Tibial nerve (tissue), 4 donors: ENCODE data around the gene CASP4. TPM values are rescaled to one million over a fixed set of nuclear protein-coding genes. Genes with fewer than 3 reads are reported as not detected.

Experiments
- DNase-seq, 2 donors: peaks; one replicate each; pipeline ENCODE4 v3.0.0-alpha.2; 2019; ENCODE audit warnings: low spot score in 2 of 2
- H3K27ac ChIP-seq, 4 donors: fragments of 200-600 bp; sonication (generic) in 3 of 4; one replicate each; pipeline ENCODE4 v1.5.1; 2017 to 2019; ENCODE audit warnings: mild to moderate bottlenecking in 1 of 4
- H3K27me3 ChIP-seq, 2 donors: fragments of 200-600 bp; sonication (generic) in 1 of 2; one replicate each; pipeline versions ENCODE4 v1.5.1 to v1.6.0; 2017 to 2019
- H3K36me3 ChIP-seq, 3 donors: fragments of 200-600 bp; sonication (generic); one replicate each; pipeline ENCODE4 v1.5.1; 2018 to 2019
- H3K4me1 ChIP-seq, 4 donors: fragments of 200-600 bp; sonication (generic) in 3 of 4; one replicate each; pipeline ENCODE4 v1.5.1; 2017 to 2019
- H3K4me3 ChIP-seq, 4 donors: fragments of 200-600 bp; sonication (generic) in 3 of 4; one replicate each; pipeline ENCODE4 v1.5.1; 2017 to 2019; ENCODE audit warnings: mild to moderate bottlenecking in 1 of 4, moderate library complexity in 1 of 4
- H3K9me3 ChIP-seq, 4 donors: fragments of 200-600 bp; sonication (generic) in 3 of 4; one replicate each; pipeline ENCODE4 v1.5.1; 2017 to 2019
- EP300 ChIP-seq, 2 donors: sonication (generic); formaldehyde crosslinking; IDR thresholded peaks; one replicate each; pipeline ENCODE4 v1.6.1; 2017; ENCODE audit warnings: antibody characterized with exemption in 2 of 2, mild to moderate bottlenecking in 1 of 2
- POLR2A ChIP-seq, 2 donors: fragments of 450-650 bp; IDR thresholded peaks; one replicate each; pipeline ENCODE4 v1.6.1; 2017; ENCODE audit warnings: antibody characterized with exemption in 2 of 2, mild to moderate bottlenecking in 2 of 2, moderate library complexity in 2 of 2
- WGBS, 2 donors: methylation state at CpG; one replicate each; pipeline ENCODE4 v1.1.5; 2018; 5-methylcytosine and 5-hydroxymethylcytosine counted together
- total RNA-seq, 4 donors: library from RNA; depleted of rRNA; stranded (reverse); fragments of >200 nt; gene quantifications; one replicate each; pipeline ENCODE4 v1.1.0, GENCODE V29; 2016
- TF ChIP-seq, protein P1 (sequence below), 5 experiments: fragments of 200-600 bp in 3 of 5; fragments of 450-650 bp in 2 of 5; sonication (generic) in 3 of 5; IDR thresholded peaks; one replicate each; pipeline ENCODE4 v1.5.1; 2016 to 2019; ENCODE audit warnings: antibody characterized with exemption in 5 of 5, mild to moderate bottlenecking in 3 of 5, moderate library complexity in 2 of 5

CASP4 gene
- total RNA-seq, 4 donors from 2014 or later, result 60.7 to 105 (median 85.4) TPM

DNA sequence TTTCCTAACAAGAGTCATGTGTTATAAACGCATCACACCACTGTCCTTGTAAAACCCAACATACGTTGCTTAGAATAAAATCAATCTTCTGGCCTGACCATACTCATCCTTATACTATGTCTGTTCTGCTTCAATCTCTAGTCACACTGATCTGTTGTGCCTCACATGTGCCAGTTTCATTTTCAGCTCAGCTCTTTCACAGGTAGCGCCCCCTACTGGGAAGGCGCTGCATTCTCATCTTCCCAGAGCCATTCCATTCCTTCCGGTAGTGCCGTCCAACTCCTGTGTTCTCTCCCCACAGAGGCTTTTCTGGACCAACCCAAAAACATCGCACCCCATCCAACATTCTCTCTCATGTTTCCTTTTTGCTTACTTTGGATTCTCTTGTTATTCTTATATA is 32.4 kb upstream of the CASP4 start:
- no peak for DNase-seq
- H3K4me1 ChIP-seq, result peaks cover 0 to 5% (median 0%) of the 10 kb centered on the region in 4 donors

DNA sequence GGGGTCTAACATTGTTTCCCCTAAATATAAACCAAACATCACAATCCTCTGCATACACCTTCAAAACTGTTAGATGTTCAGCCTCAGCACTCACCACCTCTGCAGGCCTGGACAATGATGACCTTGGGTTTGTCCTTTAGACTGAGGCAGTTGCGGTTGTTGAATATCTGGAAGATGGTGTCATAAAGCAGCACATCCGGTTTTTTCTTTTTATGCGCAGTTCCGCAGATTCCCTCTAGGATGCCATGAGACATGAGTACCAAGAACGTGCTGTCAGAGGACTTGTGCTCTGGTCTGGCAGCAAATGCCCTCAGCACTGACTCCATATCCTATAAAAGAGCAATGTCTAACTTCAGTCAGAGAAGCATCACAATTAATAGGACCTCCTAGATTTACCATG is 31.8 kb upstream of the CASP4 start:
- TF ChIP-seq, protein P1, sequence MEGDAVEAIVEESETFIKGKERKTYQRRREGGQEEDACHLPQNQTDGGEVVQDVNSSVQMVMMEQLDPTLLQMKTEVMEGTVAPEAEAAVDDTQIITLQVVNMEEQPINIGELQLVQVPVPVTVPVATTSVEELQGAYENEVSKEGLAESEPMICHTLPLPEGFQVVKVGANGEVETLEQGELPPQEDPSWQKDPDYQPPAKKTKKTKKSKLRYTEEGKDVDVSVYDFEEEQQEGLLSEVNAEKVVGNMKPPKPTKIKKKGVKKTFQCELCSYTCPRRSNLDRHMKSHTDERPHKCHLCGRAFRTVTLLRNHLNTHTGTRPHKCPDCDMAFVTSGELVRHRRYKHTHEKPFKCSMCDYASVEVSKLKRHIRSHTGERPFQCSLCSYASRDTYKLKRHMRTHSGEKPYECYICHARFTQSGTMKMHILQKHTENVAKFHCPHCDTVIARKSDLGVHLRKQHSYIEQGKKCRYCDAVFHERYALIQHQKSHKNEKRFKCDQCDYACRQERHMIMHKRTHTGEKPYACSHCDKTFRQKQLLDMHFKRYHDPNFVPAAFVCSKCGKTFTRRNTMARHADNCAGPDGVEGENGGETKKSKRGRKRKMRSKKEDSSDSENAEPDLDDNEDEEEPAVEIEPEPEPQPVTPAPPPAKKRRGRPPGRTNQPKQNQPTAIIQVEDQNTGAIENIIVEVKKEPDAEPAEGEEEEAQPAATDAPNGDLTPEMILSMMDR (IDR thresholded peaks at IDR 0.05), result no peak
- TF ChIP-seq EP300 (IDR thresholded peaks at IDR 0.05) (no peak), POLR2A (IDR thresholded peaks at IDR 0.05) (no peak)
- Histone ChIP-seq H3K4me1 (peaks cover 0 to 5% (median 0%) of the 10 kb centered on the region in 4 donors), H3K36me3 (no peaks in the 10 kb centered on the region), H3K4me3 (no peak overlapping the region), H3K27ac (no peak overlapping the region), H3K27me3 (no peaks in the 10 kb centered on the region), H3K9me3 (no peaks in the 10 kb centered on the region)
- 86 to 91% methylated on average over 5 of the region's 5 CpGs for WGBS, 2 donors
- DNase-seq, result no peak

More for the DNA sequence above, 32.4 kb upstream of the CASP4 start:
- TF ChIP-seq POLR2A (IDR thresholded peaks at IDR 0.05), result no peak
- TF ChIP-seq EP300 (IDR thresholded peaks at IDR 0.05), result no peak
- TF ChIP-seq, protein P1 (IDR thresholded peaks at IDR 0.05), result peak; percentile 21 to 57 (median 24)
- no peak overlapping the region for H3K4me3 ChIP-seq
- no peaks in the 10 kb centered on the region for H3K36me3 ChIP-seq
- H3K27ac ChIP-seq, result no peak overlapping the region
- H3K27me3 ChIP-seq, result no peaks in the 10 kb centered on the region
- H3K9me3 ChIP-seq, result no peaks in the 10 kb centered on the region
- WGBS, 2 donors, result 72 to 79% methylated on average over 7 of the region's 7 CpGs

DNA sequence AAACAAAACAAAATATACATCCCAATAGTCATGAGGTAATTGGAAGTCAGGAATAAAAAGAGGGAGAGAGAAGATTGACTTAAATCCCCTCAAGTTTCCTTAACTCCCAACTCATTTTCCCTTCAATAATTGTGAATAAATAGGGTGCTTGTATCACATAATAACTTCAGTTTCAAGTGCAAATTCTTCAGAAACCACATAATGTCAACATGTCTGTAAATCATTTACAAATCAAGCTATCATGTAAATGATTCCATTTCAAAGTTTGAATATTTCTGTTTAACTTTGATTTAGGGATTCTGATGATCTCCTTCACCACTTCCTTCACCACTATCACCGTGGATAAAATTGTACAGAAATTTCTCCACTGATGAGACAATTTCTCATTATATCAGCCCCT is 31.3 kb upstream of the CASP4 start:
- Histone ChIP-seq H3K4me1 (peaks cover 0 to under 1% (median 0%) of the 10 kb centered on the region in 4 donors), H3K9me3 (no peaks in the 10 kb centered on the region), H3K27me3 (no peaks in the 10 kb centered on the region), H3K4me3 (no peak overlapping the region), H3K36me3 (no peaks in the 10 kb centered on the region), H3K27ac (no peak overlapping the region)
- TF ChIP-seq EP300 (IDR thresholded peaks at IDR 0.05) (no peak), POLR2A (IDR thresholded peaks at IDR 0.05) (no peak)
- TF ChIP-seq, protein P1 (IDR thresholded peaks at IDR 0.05), result no peak
- 44 to 51% methylated on average over 1 of the region's 1 CpG for WGBS, 2 donors
- DNase-seq, result no peak

DNA sequence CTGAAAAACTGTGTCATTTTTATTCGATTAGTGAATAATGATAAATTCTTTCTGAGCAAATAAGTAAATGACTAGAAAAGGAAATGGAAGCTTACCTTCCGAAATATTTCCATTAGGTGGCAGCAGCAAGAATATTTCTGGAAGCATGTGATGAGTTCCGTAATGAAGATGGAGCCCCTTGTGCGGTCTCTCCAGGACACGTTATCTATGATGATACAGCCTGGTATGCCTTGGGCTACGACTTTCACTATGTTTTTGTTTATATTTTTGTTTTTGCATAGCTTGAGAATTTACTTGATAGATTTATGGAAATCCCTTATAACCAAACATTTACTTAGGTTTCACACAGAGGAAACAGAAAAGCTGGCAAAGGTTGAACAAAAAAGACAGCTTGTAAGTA is 28.9 kb upstream of the CASP4 start:
- no peaks in the 10 kb centered on the region for H3K9me3 ChIP-seq
- H3K27me3 ChIP-seq, result no peaks in the 10 kb centered on the region
- no peak overlapping the region for H3K4me3 ChIP-seq
- no peaks in the 10 kb centered on the region for H3K36me3 ChIP-seq
- WGBS, 2 donors, result 80 to 84% methylated on average over 6 of the region's 6 CpGs
- no peak overlapping the region for H3K27ac ChIP-seq
- no peak for DNase-seq
- H3K4me1 ChIP-seq, result no peaks in the 10 kb centered on the region
- TF ChIP-seq EP300 (IDR thresholded peaks at IDR 0.05) (no peak), POLR2A (IDR thresholded peaks at IDR 0.05) (no peak)
- TF ChIP-seq, protein P1 (IDR thresholded peaks at IDR 0.05), result peak in 1 of 5 experiments; percentile 5

DNA sequence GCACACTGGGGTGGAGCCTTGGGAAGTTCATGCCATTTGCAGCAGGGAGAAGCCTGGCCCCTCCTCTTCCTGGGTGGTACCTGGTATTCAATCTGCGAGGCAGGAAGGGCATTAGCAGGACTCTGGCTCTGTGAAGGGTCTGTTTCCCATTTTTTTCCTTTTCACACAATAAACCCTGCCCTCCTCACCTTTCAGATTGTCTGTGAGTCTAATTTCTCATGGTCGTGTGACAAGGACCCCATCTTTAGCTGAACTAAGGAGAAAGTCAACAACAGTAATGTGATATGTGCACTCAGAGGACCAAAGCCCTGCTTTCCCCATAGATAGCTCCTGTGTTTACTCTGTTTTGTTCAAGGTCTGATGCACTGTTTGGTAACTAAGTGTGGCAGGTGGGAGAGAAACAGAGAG is 26.6 kb upstream of the CASP4 start:
- Histone ChIP-seq H3K27me3 (no peaks in the 10 kb centered on the region), H3K27ac (no peak overlapping the region), H3K4me3 (no peak overlapping the region), H3K4me1 (no peaks in the 10 kb centered on the region), H3K36me3 (no peaks in the 10 kb centered on the region), H3K9me3 (no peaks in the 10 kb centered on the region)
- WGBS, 2 donors, result 64 to 67% methylated on average over 2 of the region's 2 CpGs
- TF ChIP-seq POLR2A (IDR thresholded peaks at IDR 0.05) (no peak), EP300 (IDR thresholded peaks at IDR 0.05) (no peak)
- TF ChIP-seq, protein P1 (IDR thresholded peaks at IDR 0.05), result no peak
- no peak for DNase-seq
